HG03520 (cell line): Measurements from ENCODE around the gene SPTBN5.

Source experiments
- ATAC-seq: cut with Tn5 transposase; IDR thresholded peaks from one replicate; pipeline ENCODE4 v1.9.1; 2021; ENCODE audit warnings: mild to moderate bottlenecking, moderate library complexity; ENCODE audit not compliant: unreplicated experiment

The SPTBN5 gene

DNA sequence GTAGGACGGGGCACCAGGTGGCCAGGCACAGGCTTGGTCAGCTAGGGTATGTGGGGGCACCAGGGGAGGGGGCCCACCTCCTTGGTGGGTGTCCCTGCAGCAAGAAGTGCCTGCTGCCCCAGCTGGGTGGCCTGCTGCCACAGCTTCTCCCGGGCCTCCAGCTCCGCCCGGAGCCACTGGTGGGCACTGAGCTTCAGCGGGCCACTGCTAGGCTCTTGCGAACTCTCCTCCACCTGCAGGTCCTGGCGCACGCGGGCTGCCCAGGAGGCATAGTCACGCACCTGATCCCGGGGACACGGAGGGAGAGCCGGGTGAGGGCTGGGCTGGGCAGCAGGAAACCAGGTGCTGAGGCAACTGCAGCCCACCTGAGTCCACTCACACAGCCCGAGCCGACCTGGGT lies 25.5 kb downstream of the SPTBN5 start:
- no peak for ATAC-seq

GRCh38 chr15:41866872-41867579 lies 26.8 kb downstream of the SPTBN5 start:
- no peak for ATAC-seq

DNA sequence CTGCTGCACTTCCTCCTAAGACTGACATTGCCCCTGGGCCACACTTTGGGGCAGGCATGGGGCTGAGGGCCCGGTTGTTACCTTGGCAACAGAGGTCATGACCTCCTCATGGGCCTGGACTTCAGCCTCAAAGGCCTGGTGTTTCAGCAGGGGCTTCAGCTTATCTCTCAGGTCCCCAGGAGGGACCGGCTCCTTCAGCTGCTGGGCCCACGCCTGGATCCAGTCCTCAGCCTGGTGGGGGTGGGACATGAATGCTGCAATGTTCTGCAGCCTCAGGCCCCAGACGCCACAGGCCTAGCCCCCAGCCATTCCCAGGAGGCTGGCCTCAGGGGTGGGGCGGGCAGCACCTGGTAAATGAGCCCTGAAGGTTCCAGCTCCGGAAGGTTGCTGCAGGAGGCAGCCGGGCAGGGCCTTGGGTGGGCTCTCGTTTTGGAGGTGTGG lies 27.6 kb downstream of the SPTBN5 start:
- no peak for ATAC-seq

GRCh38 chr15:41865490-41866055 lies 28.3 kb downstream of the SPTBN5 start:
- no peak for ATAC-seq

DNA sequence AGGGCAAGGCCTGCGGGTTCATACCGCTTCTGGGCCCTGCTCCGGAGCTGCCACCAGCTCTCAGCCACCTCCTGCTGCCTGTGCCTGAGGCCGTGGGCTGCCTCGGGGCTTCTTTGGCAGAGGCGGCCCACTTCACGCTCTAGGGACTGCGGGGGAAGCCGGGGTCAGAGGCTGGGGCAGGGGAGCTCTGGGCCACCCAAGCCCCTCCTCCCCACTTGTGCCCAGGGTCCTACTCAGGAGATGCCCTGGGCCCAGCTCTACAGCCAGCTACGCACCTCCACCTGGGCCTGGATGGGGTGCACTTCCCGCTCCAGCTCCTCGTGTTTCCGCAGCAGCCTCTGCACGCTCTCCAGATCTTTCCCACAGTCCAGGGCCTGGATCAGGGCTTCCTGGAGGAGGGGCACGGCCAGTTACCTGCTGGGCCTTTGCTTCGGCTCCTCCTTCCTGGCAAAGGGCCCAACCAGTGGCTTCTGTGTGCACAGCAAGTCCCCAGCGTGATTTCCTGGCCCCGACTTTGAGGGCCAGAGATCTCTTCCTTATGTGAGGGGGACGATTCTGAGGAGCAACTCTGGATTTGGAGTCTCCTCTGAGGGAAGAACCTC lies 31.2 kb downstream of the SPTBN5 start:
- no peak for ATAC-seq

DNA sequence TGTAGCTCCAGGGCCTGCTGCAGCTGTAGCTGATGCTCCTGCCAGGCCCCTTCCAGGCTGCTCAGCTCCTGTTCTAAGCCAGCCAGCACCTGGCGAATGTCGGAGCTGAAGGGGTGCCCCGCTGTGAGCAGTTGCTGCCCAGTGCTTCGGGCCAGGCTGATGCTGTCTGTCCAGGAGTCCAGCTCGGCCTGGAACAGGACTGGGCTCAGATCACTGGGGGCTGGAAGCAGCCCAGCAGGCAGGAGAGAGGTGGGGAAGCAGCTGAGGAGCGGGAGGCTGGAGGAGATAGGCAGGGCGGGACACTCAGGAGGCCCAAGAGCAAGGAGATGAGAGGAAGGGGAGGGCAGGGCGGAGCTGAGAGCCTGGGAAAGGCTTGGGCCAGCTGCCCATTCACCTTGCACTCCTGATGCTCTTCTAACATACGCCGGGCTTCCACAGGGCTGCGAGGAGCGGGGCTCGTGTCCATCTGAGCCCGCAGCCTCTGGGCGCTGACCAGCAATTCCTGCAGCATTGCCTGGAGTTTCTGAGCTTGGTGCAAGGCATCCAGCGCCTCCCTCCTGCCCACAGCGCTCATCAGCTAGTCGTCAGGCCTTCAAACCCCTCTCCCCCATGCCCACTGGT lies 32.0 kb downstream of the SPTBN5 start:
- ATAC-seq, result no peak

DNA sequence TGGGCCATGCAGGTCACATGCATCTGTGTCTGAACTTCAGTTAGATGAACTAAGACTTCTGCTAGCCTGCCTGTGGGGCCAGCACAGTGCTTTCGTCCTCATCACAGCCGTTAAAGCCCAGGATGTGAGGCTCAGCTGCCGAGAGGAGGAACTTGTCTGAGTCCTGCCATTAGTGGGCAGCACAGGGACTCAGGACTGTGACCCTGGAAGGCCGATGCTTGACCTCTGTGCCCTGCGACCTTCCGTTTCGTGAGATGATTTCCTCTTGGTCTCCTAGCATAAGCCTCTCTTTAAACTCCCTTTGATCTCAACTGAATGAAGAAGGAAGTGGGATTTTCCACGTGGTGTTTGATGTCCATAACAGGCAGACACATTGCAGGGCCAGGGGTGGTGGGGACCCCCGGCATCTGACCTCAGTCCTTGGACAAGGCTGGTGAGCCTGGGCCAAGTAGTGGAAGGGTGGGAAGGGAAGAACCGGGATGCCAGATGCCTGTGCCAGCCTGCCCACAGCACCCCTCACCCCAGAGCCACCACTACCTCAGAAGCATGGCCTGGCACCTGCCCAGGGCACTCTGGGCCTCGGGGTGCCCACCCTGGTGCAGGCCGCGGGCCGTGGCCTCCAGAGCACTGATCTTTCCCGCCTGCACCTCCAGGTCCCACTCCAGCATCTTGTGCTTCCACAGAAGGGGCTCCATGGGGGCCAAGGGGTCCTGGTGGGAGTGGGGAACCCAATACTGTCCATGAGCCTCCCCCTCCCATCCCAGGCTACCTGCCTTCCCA lies 33.6 kb downstream of the SPTBN5 start:
- ATAC-seq, result no peak

DNA sequence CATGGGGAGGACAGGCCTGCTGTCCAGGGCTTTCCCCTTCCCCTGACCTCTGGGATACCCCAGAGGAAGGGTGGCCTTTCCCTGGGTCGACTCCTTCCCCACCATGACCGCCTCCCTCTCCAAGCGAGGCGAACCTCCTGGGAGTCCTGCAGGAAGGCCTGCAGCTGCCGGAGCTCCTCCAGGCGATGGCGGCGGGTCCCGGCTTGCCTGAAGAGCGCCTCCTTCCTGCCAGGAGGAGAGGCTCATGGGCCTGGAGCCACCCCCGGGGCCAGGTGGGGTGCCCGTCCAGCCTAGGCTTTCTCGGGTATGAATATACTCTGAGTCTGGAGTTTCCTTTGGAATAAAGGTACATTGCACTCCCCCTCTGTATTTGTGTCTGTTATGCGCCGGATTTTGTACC lies 35.1 kb downstream of the SPTBN5 start:
- ATAC-seq, result no peak

DNA sequence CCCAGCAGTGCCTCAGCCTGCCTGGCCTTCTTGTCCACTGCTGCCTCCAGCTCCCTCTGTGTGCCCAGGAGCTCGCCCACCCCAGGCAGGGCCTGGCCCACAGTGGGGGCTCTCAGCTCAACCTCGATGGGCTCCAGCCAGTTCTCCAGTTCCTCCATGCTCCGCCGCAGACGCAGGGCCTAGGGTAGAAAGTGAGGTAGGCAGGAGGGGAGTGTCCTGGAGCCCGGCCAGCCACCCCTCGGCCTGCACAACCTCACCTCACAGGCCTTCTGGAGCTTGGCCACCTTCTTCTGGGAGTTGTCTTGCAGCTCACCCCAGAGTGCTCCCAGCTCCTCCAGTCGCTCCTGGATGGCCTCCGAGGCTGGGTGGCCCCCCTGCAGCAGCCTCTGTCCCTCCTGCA lies 36.5 kb downstream of the SPTBN5 start:
- no peak for ATAC-seq

DNA sequence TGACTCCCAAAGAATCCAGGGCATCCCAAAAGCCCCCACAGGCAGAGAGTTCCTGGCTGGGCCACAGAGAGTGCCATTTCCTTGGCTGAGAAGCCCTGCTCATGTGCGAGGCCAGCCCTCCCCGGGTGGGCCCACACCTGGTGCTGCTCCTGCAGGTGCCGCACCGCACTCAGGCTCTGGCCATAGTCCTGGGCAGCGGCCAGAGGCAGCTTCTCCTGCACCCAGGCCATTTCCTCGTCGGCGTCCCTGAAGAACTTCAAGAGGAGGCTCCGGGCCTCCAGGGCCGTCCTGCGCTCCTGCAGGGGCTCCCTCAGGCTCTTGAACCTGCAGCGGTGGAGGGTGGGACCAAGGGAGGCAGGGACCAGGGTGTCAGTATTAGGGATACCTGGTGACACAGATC lies 37.1 kb downstream of the SPTBN5 start:
- no peak for ATAC-seq

DNA sequence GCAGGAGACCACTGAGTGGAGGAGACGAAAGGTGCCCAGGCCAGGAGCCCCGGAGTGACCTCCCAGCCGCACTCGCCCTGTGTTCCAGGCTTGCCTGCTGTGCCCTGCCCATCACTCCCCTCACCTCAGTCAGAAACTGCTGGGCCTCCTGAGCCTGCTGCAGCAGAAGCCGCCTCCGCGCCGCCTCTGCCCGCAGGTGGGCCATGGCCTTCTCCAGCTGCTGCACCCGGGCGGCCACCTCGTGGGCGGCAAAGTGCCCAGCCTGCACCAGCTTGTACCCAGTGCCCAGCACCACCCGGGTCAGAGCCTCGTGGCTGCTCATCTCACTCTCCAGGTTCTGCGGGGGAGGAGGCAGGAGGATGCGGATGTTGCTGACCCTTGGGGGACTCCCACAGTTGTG lies 37.6 kb downstream of the SPTBN5 start:
- no peak for ATAC-seq

GRCh38 chr15:41855261-41855961 lies 38.4 kb downstream of the SPTBN5 start:
- ATAC-seq, result no peak

GRCh38 chr15:41854443-41854842 lies 39.4 kb downstream of the SPTBN5 start:
- ATAC-seq, result no peak

DNA sequence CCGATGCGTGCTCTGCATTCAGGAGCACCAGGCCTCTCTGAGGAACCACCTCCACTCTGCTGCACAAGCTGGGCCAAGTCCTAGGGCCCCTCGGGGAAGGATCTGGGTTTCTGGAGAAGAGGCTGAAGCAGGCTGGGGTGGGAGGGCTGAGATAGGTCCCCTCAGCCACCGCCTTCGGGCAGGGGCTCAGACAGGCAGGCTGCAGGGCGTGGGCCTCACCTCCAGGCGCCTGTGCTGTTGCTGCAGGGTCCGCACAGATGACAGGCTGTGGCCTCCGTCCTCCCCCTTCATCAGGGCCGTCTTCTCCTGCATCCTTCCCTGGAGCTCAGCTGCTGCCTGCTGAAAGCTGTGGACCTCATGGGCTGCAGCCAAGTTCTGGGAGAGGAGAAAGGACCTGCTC lies 40.0 kb downstream of the SPTBN5 start:
- no peak for ATAC-seq

- ATAC-seq, result no peak
Measured at GRCh38 chr15:41852736-41853590, 40.9 kb downstream of the SPTBN5 start.

DNA sequence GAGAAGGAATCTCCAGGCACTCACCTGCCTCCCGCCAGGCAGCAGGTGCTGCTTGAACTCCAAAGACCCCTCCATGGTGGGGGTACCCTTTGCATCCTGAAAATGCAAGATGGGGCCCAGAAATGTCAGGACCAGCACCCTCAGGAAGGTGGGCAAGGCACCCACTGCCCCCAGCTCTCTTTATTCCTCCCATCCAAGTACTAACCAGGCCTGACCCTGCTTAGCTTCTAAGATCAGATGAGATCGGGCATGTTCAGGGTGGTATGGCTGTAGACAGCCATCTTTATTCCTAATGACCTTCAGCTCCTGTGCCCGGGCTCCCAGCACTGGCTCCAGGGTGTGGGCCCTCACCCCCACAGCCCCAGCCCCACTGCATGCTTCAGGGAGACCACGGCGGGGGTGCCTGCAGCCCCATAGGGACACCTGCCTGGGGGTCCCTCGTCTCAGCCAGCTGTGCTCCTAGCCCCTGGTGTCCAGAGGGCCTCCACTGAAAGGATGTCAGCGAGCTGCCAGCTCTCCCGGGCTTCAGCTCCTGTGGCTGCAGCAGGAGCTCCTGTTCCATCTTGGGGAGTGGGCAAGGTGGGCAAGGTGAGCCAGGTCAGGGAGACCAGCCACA lies 42.0 kb downstream of the SPTBN5 start:
- ATAC-seq, result no peak

GRCh38 chr15:41851167-41851523 lies 42.7 kb downstream of the SPTBN5 start:
- ATAC-seq, result no peak

DNA sequence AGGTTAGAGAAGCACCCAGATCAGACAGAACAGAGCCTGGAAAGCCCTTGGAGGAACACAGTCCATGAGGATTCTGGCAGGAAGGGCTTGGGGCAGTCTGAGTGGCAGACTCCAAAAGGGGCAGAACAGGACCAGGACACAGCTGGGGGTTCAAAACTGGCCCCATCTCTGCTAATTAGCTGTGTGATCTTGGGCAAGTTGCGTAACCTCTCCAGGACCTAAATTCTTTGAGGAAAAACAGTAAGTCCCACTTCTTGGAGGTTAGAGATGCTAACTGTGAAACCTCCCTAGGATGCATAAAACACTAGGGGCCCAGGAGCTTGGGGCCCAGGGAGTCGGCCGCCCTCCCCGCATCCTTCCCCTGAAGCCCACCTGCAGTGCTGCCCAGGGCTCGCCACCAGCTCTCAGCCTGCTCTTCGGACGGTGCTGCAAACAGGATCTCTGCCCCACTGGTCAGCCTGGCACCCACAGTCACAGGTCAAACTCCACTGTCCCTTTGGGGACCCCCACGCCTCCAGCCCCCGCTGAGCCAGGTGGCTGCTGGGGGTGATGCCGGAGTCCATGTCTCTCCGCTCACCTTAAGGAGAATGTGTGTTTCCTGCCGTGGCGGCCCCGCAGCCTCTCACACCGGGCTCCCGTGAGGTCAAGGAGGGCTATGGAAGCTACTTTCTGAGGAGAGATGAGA lies 43.2 kb downstream of the SPTBN5 start:
- no peak for ATAC-seq

DNA sequence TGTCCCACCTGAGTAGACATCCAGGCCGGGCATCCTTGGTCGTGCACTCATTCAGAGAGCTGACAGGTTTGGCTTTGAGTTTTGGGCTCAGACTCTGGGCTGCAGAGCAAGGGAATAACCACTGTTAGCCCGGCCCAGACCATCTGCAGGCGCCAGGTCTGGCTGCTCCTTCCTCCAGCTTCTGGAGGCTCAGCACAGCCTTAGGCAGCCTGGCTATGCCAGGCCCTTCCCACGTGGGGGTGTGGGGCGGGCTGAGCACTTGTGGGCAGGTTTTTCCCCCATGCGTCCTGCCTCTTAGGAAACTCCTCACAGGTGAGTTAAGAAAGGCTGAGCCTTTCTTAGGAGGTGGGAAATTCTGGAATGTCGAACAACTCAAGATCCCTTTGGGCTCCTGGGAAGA lies 44.0 kb downstream of the SPTBN5 start:
- ATAC-seq, result no peak
